Panc1 (cell line): ENCODE results near the gene PRKCA. TPM values are rescaled to one million over a fixed set of nuclear protein-coding genes. Genes with fewer than 3 reads are reported as not detected.

ENCODE experiments used
- ATAC-seq: fragments of 200-7000 bp; cut with Tn5 transposase; 2 replicates; pipeline ENCODE4 v1.9.1; 2020; ENCODE audit warnings: mild to moderate bottlenecking, moderate library complexity
- BruUV-seq: library from RNA; stranded (reverse); fragments of 400-500 nt; replicated peaks from 2 replicates; lab custom pipeline; 2021; lab: Mats Ljungman, UMichigan
- CTCF ChIA-PET: fragments of 300-600 bp; sonication (Branson Sonifier 250); formaldehyde crosslinking; loops from one replicate; lab custom pipeline; 2022; ENCODE audit warnings: antibody characterized with exemption; lab: Charles Lee
- POLR2A ChIA-PET: fragments of 300-600 bp; sonication (Branson Sonifier 250); formaldehyde crosslinking; loops from one replicate; lab custom pipeline; 2022; ENCODE audit warnings: antibody characterized with exemption; lab: Charles Lee
- DNase-seq: peaks from one replicate; pipeline ENCODE4 v3.0.0-alpha.2; 2010; ENCODE audit warnings: low read depth, low spot score
- H3K27ac ChIP-seq: 2 replicates; pipeline ENCODE4 v1.5.1; 2011; ENCODE audit warnings: mild to moderate bottlenecking, low read length, inconsistent platforms
- H3K27me3 ChIP-seq: fragments of 200-500 bp; sonication (Bioruptor generic); 2 replicates; pipeline ENCODE4 v1.6.0; 2014; ENCODE audit warnings: low read length, inconsistent platforms; ENCODE audit not compliant: control insufficient read depth, insufficient read depth
- H3K36me3 ChIP-seq: fragments of 200-500 bp; sonication (Bioruptor generic); 2 replicates; pipeline ENCODE4 v1.5.1; 2014; ENCODE audit warnings: inconsistent platforms, mild to moderate bottlenecking, low read length, moderate library complexity; ENCODE audit not compliant: control insufficient read depth, insufficient read depth
- H3K4me1 ChIP-seq: 2 replicates; pipeline ENCODE4 v1.5.1; 2011; ENCODE audit warnings: inconsistent platforms, mild to moderate bottlenecking, low read length, moderate library complexity; ENCODE audit not compliant: control insufficient read depth, insufficient read depth
- H3K4me3 ChIP-seq, 2 experiments: 2 replicates each; pipeline ENCODE4 v1.5.1; 2011 to 2012; ENCODE audit warnings: low read depth in 2 of 2, low read length in 2 of 2, mild to moderate bottlenecking in 2 of 2, inconsistent platforms in 1 of 2, moderate library complexity in 1 of 2
- H3K9me3 ChIP-seq: fragments of 200-500 bp; sonication (Bioruptor generic); 2 replicates; pipeline ENCODE4 v1.5.1; 2014; ENCODE audit warnings: low read depth, mild to moderate bottlenecking, inconsistent platforms, low read length, moderate library complexity; ENCODE audit not compliant: control insufficient read depth, insufficient read depth
- CTCF ChIP-seq: fragments of 450-650 bp; IDR thresholded peaks from 2 replicates; pipeline ENCODE4 v1.5.1; 2017; ENCODE audit warnings: mild to moderate bottlenecking
- POLR2AphosphoS5 ChIP-seq: IDR thresholded peaks from 2 replicates; pipeline ENCODE4 v1.6.1; 2012; ENCODE audit warnings: mild to moderate bottlenecking, low read depth, low read length, moderate library complexity
- REST ChIP-seq, 2 experiments: IDR thresholded peaks; 2 replicates each; pipeline ENCODE4 v1.6.1; 2011 to 2012; ENCODE audit warnings: low read depth in 2 of 2, control low read depth in 1 of 2, low read length in 1 of 2, mild to moderate bottlenecking in 1 of 2, moderate library complexity in 1 of 2; ENCODE audit not compliant: insufficient read depth in 1 of 2
- SIN3A ChIP-seq: IDR thresholded peaks from 2 replicates; pipeline ENCODE4 v1.6.1; 2012; ENCODE audit warnings: low read depth, mild to moderate bottlenecking, low read length, moderate library complexity, borderline replicate concordance; ENCODE audit not compliant: insufficient read depth
- TCF7L2 ChIP-seq: IDR thresholded peaks from 2 replicates; pipeline ENCODE4 v1.6.1; 2011; ENCODE audit warnings: mild to moderate bottlenecking, low read depth, low read length, inconsistent platforms
- in situ Hi-C: cut with HindIII; loops from 2 replicates; pipeline ENCODE4 v1.10.0; 2016; ENCODE audit warnings: low sequenced_read_pairs, low pct_unique_long_range_greater_than_20kb
- intact Hi-C: fragments of 100-400 bp; cut with micrococcal nuclease; formaldehyde crosslinking; loops from one replicate; pipeline ENCODE4 v1.10.0; 2022; ENCODE audit not compliant: unreplicated experiment
- total RNA-seq: library from RNA; stranded (reverse); gene quantifications from one replicate; pipeline ENCODE4 v1.2.1, GENCODE V29; 2021; ENCODE audit not compliant: unreplicated experiment

The PRKCA gene
- total RNA-seq, 1 experiment from 2014 or later, result 53.0 TPM

- ATAC-seq, result 0 out of 2 replicates have a peak, but pooled peaks have one; percentile 17
- no peak for DNase-seq
- Histone ChIP-seq H3K27ac (0 out of 2 replicates have a peak overlapping the region, but pooled peaks have one; percentile 23), H3K36me3 (no peaks in the 10 kb centered on the region), H3K27me3 (no peaks in the 10 kb centered on the region), H3K4me1 (peaks cover 4% of the 10 kb centered on the region), H3K4me3 (no peak overlapping the region), H3K9me3 (no peaks in the 10 kb centered on the region)
- in situ Hi-C loops, result no loop called here
- CTCF ChIA-PET, result interaction anchor here (0.6 kb wide), 2 partner anchors 17 to 569 kb away, joined by 3 to 4 read pairs; no protein-coding TSS in a partner anchor
- TF ChIP-seq TCF7L2 (no peak), SIN3A (no peak), CTCF (no peak), POLR2AphosphoS5 (no peak), REST (IDR thresholded peaks at IDR 0.05; ENCODE audit: insufficient read depth in 1 of 2, low read depth in 2 of 2, low read length in 1 of 2) (no peak)
- intact Hi-C loops, result no loop called here
- no TSS peak for BruUV-seq
- POLR2A ChIA-PET, result no interaction called here
Measured at GRCh38 chr17:66331038-66331816, 28.8 kb downstream of the PRKCA start.

- H3K27ac ChIP-seq, result no peak overlapping the region
- no peak overlapping the region for H3K4me3 ChIP-seq
- CTCF ChIA-PET, result no interaction called here
- intact Hi-C loops, result no loop called here
- in situ Hi-C loops, result no loop called here
- peaks cover 23% of the 10 kb centered on the region for H3K4me1 ChIP-seq
- H3K27me3 ChIP-seq, result no peaks in the 10 kb centered on the region
- POLR2A ChIA-PET, result no interaction called here
- no peaks in the 10 kb centered on the region for H3K9me3 ChIP-seq
- no TSS peak for BruUV-seq
- H3K36me3 ChIP-seq, result no peaks in the 10 kb centered on the region
- TF ChIP-seq CTCF, result no peak
- no peak for TF ChIP-seq TCF7L2
- TF ChIP-seq SIN3A, result no peak
- no peak for TF ChIP-seq POLR2AphosphoS5
- TF ChIP-seq REST (IDR thresholded peaks at IDR 0.05; ENCODE audit: insufficient read depth in 1 of 2, low read depth in 2 of 2, low read length in 1 of 2), result no peak
- ATAC-seq, result no peak
- no peak for DNase-seq
Measured at GRCh38 chr17:66335797-66336196, 33.4 kb downstream of the PRKCA start.
